Hematopoietic multipotent progenitor cell treated with erythropoietin and hydrocortisone succinate and interleukin-3 and kit ligand, for 6 days (in vitro differentiated cells): ENCODE data around the gene LBHD2.
"Not testable (repeated sequence)": the region's sequence is repeated elsewhere in the genome, so short reads cannot be mapped to it uniquely, and the experiment has no call there.

Source experiments
- DNase-seq: peaks from one replicate; pipeline ENCODE4 v3.0.0-alpha.2; 2015

The LBHD2 gene

DNA sequence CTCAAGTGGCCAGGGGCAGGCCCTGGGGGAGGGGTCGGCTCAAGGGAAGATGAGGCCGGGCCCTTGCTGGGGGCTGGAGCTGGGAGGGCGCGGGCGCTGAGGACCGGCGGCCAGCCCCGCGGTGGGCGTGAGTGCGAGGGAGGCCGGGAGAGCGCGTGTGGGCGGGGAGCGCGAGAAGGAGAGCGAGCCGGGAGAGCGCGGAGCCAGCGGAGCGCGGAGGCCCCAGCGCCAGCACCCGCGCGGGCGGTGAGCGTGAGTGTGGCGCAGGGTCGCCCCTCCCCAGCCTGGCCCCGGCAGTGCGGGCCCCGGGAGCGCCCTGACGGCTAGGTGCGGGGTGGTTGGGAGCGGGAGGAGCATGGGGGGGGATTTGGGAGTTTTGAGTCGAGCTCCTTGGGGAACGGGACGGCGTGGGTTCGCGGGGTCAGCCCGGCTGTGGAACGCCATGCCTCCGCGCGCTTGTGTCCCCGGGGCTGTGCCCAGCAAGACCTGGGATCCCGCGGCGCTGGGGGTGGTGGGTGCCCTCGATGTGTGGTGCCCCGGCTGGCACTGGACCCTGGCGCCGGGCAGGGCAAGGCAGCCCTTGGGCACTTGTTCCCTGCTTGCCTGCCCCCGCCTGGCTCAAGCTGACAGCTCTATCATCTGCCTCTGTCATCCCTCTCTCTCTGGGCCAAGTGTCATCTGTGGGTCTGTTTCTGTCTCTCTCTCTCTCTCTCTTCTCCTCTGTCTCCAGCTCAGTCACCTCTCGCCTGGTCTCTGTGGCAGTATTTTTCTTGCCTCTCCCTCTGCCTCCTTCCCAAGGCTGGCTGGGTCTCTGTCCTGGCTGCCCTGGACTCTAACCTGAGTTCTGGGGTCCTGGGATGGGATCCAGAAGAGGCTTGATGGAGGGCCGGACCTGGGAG, at the start of gene LBHD2:
Gene LBHD2 (plus strand): TSS at position 190 of the 899 bp plus-strand sequence. CDS start 1,803 bp downstream, outside the sequence.
- no peak for DNase-seq

DNA sequence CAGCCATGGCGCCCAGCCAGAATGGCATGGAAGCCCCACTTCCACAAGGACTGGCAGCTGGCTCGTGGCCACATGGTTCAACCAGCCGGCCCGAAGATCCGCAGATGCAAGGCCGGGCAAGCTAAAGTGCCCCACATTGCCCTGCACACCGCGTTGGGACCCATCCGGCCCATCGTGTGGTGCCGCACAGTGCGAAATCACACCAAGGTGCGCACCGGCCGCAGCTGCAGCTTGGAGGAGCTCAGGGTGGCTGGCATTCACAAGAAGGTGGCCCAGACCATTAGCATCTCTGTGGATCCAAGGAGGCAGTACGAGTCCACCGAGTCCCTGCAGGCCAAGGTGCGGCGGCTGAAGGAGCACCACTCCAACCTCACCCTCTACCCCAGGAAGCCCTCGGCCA, 42.5 kb upstream of the LBHD2 start:
- DNase-seq = no peak

DNA sequence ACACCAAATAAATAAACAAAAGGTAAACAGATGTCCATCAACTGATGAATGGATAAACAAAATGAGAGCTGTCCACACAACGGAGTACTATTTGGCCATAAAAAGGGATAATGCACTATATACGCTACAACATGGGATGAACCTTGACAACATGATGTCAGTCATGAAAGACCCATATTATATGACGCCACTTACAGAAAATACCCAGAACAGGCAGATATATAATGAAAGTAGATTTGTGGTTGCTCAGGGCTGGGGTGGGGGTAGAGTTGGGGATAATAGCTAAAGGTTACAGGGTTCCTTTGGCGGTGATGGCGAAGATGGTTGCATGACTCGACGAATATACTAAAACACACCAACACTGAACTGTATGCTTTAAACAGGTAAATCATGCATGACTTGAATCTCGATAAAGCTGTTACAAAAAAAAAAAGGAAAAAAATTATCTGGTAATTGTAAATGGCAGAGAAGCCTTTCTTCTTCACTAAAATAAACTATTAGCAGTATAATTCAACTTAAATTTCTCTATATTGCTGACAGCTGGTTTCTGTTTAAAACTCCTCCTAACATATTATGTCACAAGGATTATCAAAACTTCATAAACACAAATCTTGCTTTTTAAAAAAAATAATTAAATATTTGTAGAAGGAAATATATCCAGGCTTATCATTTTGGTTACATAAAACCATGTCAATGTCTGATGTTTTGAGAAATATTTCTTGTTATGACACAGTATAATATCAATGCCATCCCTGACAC, 40.6 kb upstream of the LBHD2 start:
- no peak for DNase-seq

DNA sequence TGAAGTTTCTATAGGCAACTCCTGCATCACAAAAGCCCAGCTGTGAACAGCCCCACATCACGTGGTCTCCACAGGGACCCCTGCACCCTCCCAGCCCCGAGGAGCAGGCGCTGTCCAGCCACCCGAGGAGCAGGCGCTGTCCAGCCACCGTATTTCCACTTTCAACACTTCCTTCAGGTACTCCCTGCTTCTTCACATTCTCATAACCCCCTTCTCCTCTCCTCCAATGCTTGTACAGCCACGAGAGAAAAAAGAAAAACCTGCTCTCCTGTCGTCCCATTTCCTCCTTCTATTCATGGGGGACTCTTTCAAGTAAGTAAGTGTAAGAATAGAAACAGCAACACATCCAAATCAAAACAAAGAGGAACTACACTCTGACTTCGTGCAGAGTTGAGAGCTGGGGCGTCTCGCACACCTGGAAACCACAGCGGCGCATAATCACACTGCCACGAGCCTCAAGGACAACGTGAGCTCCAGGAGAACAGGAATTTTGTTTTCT, 38.6 kb upstream of the LBHD2 start:
- DNase-seq = no peak

DNA sequence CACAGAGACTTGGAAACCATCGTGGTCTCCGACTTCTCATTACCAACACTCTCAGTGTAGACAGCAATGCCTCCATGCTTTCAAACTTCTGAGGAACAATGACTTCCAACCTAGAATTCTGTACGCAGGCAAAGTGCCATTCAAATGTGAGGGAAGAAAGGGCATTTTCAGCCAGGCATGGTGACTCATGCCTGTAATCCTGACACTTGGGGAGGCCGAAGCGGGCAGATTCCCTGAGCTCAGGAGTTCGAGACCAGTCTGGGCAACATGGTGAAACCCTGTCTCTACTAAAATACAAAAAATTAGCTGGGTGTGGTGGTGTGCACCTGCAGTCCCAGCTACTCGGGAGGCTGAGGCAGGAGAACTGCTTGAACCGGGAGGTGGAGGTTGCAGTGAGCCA, 36.6 kb upstream of the LBHD2 start:
- DNase-seq = not testable (repeated sequence)

DNA sequence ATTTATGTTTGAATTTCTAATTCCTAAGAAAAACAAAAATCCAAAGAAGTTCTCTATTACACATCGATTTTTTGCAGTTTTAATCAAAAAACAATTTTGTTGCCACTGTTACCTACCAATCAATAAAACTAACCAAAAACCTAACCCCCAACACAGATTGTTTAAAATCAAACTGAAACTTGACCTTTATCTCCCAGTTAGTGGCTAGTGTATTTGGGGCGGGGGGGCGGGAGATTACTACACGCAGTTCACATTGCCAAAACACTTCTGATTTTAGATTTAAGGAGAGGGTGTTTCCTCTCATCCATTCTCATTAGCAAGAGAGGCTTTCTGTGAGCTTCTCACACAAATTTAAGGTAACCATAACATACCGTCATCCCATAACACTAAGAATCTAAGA, 33.1 kb upstream of the LBHD2 start:
- no peak for DNase-seq

DNA sequence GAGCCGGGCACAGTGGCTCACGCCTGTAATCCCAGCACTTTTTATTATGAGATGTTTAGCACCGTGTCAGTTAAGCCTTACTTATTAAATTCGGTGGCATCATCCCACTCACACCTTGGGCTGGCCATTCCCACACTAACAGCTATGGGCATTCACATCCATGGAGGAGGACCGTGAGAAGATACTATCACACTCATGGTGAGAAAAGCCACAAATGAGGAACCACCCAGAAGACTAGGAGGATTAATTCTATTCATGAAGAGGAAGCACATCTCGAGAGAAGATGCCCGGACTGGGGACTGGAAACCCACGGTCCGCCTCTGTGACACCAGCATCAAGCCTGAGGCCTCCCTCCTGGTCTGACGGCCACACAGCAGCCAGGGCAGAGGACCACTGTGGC, 31.6 kb upstream of the LBHD2 start:
- peak; percentile 48 for DNase-seq

DNA sequence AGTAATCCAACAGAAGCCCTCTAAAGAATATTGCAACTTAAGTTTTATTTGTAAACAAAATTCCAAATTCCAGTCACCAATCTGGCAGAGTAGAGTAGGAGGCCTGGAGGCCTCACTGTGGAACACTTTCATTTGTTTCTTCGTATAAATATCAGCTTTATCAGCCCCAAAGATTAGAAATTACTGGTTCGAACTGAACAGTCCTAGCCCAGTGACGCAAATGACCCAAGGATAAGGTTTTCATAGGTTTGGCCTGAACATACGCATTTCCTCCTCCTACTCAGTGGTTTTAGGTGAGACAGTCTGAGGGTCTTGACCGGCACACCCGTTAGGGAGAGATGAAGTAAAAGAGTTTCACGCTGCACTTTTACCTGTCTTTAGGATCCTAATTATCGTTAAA, 28.3 kb upstream of the LBHD2 start:
- DNase-seq = no peak

DNA sequence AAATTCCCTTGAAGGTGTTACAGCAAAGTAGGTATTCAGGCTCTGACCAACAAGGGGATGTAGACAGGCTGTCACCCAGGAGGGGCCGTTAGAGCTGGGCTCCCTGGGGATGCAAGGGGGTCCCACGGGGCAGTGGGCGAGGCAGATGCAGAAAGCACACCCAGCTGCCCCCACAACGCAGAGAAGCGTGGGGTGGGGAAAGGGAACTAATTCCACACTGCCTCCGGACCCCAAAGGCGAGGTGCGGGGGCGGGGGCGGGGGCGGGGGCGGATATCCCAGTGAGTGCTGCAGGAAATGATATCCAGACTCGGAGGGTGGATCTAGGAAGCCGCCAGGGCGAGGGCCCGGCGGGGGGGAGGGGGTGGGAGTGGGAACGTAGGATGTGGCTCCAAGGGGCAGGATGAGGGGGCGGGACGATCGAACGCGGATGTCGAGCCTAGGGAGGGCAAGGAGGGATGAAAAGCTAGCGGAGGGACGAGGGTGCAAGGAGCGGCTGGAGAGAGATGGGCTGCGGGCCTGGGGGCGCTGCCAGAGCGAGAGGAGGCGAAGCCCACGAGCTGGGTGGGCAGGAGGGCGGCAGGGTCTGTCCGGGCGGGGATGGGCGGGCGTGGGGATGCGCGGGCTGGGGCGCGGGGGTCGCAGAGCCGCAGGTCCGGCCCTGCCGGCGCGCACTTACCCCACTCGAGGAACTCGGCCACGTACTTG, 27.5 kb upstream of the LBHD2 start:
- peak; percentile 47 for DNase-seq

DNA sequence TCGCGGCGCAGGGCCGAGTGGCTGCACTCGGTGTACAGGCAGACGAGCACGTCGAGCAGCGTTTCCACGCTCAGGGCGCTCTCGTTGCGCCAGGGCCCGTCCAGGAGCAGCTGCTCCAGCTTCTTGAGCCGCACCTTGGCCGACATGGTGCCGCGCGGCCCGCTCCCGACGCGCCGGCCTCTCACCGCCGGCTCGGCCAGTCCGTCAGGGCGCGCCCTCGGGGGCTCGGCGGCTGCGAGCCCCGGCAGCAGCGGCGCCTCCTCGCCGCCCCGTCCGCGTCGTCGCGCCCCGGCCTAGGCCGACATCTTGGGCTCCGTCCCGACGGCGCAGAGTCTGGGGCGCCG, 27.0 kb upstream of the LBHD2 start:
- DNase-seq = peak; percentile 26

DNA sequence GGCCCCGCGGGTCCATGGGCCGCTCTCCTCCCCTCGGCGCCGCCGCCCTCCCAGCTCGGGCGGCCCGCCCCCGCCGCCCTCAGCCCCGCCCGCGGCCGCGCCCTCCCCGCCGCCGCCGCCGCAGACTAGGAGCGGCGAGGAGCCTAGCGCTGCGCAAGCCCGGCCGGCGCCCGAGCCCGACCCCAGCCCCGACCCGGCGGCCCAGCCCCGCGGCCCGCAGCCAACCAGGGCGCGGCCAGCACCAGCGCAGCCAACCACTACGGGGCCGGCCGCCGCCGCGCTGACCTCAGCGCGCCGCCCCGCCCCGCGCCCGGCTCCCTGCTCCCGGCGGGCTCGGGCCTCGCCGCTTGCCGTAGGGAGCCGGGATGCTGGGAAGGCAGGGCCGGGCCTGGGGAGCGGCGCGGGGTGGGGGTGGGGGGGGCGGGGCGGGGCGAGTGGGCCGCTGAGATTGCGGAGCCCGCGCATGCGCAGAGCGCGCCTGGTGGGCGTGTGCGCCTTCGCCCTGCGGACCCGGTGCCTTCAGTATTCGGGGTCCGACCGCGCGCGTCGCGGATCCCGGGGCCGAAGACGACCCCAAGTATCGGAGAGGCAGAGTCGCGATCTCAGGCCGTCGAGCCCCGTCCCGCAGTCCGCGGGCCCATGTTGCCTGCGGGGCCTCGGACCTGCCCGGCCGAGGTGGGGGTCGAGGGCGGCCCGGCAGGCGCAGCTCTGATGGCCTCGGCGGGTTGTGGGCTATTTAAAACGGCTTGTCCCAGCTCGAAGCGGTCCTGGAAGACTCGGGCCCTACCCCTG, 26.4 kb upstream of the LBHD2 start, which contains the start of gene CDC42BPB:
Gene CDC42BPB (minus strand): TSS at position 178 of the 792 bp plus-strand sequence. CDS start 376 bp downstream, outside the sequence.
- peak; percentile 79 for DNase-seq

DNA sequence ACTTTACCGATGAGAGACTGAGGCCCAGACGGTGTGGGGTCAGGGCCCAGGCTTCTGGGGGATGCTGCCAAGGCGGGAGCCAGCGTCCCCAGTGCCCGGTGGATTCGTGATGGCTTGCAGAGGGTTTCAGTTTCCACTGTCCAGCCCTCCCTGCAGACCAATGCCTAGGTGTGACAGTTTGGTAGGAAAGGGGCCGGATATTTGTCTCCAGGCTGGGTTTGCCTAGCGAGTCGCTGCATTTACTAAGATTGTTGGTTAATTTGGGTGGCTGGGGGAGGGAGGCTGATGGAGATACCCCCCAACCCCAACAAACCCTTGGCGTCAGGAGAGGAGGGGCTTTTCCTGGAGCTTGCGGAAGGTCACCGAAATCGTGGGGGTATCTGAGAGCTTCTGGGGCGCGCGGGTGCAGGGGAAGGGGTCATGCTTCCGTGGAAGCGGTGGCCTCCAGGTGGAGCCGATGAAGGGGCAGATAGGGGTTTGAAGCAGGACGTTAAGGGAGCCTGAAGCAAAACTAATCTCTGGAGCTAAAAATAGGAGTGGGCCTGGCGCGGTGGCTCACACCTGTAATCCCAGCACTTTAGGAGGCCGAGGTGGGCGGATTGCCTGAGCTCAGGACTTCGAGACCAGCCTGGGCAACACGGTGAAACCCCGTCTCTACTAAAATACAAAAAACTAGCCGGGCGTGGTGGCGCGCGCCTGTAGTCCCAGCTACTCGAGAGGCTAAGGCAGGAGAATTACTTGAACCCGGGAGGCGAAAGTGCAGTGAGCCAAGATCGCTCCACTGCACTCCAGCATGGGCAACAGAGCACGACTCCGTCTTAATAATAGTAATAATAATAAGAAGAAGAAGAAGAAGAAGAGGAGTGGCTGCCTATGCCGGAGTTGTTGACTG, 25.6 kb upstream of the LBHD2 start:
- DNase-seq = no peak

DNA sequence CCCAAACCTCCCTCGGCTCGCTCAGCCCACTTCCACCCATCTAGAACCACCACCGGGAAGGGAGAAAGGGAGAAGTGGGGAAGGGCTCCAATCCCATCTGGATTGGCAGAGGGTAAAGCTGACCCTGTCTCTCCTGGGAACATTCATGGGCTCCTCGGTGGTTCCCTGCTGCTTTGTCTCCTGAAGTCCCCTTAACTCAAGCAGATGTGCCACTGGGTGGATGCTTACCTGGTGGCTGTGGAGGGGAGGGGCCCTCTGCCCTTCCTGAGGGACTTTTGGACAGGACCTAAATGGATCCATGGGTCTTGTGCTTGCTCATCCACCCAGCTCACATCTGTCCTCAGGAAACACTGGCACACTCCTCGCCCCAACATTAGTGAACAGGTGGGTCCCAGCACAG, 24.5 kb upstream of the LBHD2 start:
- DNase-seq = no peak

DNA sequence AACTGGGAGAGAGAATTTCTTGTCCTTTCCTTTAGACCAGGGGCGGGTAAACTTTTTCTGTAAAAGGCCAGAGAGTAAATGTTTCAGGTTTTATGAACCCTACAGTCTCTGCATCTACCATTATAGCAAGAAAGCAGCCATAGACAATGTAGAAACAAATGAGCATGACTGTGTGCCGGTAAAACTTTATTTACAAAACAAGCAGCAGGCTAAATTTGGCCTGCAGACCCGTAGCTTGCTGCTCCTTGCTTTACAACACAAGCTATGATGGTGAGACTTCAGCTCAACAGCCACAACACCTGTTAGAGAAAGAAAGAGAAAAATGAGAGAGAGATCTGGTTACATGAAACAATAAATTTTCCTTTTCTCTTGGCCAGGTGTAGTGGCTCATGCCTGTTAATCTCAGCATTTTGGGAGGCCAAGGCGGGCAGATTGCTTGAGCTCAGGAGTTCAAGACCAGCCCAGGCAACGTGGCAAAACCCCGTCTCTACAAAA, 22.5 kb upstream of the LBHD2 start:
- no peak for DNase-seq

DNA sequence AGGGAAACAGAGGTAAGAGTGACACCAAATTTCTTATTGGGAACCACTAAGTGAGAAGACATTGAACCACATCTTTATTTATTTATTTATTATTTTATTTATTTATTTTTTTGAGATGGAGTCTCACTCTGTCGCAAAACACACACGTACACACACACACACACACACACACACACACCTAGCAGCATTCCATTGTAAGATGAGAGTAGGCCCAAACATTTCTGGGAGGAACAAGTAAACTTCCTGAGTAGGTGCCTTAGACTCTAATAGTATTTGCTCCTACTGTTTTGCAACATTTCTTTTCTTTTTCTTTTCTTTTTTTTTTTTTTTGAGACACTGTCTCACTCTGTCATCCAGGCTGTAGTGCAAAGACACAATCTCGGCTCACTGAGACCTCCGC, 19.6 kb upstream of the LBHD2 start:
- no peak for DNase-seq

DNA sequence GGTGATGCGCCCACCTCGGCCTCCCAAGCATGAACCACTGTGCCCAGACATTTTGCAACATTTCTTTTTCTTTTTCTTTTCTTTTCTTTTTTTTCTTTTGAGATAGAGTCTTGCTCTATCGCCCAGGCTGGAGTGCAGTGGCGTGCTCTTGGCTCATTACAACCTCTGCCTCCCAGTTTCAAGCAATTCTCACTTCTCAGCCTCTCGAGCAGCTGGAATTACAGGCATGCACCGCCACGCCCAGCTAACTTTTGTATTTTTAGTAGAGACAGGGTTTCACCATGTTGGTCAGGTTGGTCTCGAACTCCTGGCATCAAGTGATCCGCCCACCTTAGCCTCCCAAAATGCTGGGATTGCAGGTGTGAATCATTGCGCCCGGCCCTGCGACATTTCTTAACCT, 19.0 kb upstream of the LBHD2 start:
- no peak for DNase-seq

DNA sequence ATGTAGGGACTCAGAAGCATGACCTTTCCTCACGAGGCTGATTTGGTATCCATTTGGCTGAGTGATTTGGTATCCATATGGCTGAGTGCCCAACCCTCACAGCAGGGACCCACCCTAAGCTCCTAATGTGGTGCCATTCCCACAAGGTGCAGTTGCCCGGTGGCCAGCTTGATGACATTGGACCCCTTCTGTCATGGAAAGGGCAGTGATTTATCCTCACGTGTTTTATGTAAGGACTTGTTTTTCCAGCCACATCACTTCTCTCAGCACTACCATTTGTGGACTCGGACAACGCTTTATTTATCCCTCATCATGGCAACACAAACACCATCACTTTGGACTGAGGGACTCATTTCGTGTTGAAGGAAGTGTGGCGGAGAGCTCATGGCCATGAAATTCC, 18.1 kb upstream of the LBHD2 start:
- DNase-seq = no peak

DNA sequence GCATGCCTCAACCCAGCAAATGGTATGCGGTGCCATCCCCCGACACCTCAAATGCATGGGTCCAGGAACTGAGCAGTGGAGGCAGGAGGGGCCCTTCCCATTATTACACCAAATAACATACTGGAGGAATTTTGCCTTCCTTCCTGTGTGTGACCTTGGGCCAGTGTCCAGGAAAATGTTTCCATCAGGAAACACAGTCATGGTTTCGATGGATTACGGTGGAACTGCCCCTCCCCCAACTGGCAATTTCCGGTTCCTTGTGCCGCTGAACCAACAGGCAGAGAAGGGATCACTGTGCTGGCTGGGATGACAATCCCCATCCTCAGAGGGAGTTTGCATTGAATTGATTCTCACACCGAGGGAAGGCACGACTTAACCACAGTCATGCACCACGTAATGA, 17.6 kb upstream of the LBHD2 start:
- DNase-seq = no peak

DNA sequence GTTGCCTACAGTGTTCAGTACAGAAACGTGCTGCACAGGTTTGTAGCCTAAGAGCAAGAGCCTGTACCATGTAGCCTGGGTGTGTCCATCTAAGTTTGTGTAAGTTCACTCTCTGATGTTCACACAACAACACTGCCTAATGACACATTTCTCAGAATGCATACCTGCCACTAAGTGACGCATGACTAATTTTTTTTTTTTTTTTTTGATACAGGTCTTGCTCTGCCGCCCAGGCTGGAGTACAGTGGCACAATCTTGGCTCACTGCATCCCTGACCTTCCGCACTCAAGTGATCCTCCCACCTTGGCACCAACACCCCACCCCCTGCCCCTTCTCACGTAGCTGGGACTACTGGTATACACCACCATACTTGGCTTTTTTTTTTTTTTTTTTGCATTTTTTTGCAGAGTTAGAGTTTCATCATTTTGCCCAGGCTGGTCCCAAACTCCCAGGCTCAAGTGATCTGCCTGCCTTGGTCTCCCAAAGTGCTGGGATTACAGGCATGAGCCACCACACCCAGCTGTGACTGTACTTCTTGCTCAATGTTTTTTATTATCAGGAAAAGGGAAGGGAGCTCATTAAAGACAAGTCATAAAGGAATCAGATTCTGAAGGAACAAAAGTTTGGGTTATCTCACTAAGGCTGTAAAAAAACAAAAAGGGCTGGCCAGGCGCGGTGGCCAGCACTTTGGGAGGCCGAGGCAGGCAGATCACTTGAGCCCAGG, 16.6 kb upstream of the LBHD2 start:
- no peak for DNase-seq

DNA sequence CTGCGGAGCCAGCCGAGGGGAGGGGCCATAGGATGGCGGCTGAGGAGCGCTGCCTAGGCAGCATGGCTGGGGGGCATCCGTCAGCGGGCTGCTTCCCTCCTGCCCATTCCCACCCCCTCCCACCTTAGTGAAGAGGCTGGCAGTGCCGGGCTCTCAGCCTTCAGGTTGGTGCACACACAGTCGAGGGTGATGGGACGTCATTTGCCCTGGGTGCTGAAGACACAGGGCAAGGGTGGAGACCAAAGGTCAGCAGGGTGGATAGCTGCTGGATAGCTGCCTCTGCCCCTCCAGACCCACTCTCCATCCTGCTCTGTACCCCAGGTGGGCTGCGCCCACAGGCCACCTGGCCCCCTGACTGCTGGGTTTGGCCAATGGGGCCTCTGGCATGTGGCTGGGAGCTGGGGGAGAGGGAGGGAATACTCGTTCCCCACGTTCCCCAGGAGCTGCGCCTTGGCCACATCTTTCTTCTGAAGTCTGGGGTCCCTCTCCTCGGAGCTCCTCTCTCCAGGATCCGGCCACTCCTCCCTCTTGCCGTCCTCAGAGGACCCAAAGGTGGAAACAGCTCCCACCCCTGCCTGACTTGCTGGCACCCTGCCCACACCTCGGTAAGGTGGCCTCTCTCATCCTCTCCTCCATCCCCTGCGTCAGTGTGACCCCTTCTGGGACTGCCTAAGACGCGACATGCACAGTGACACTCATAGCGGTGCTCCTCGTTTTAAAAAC, 15.5 kb upstream of the LBHD2 start:
- no peak for DNase-seq
